Kidney glomerular epithelial cell (primary cell): ENCODE data around the gene RHOXF2B.
"Not testable (repeated sequence)": the region's sequence is repeated elsewhere in the genome, so short reads cannot be mapped to it uniquely, and the experiment has no call there.

Source experiments
- DNase-seq: peaks from one replicate; lab custom pipeline; 2025; lab: John Stamatoyannopoulos, UW

Gene RHOXF2B

GRCh38 chrX:120077590-120077989, at the start of gene RHOXF2B:
Gene RHOXF2B, minus strand, starts transcription at chrX:120077690. Its CDS starts 138 bp downstream, at chrX:120077552.
- not testable (repeated sequence) for DNase-seq

GRCh38 chrX:120125444-120125843, 48.0 kb upstream of the RHOXF2B start:
- no peak for DNase-seq

DNA sequence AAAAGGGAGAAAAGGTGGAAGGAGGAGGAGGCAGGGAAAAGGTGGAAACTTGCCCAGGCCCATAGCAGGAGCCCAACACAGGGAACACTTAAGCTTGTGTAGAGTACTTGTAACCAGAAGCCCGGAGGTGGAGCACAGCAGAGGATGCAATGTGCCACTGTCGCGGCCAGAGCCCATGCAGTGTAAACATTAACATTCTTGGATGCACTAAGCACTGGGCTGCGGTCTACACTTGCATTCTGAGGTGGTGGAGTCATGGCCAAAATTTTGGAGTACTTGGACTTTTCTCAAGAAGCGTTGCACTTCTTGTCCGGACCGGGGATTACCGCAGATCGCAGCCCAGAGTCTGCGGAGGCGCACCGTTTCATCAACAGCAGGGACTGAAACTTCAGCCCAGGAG, 42.7 kb upstream of the RHOXF2B start:
- DNase-seq = no peak

DNA sequence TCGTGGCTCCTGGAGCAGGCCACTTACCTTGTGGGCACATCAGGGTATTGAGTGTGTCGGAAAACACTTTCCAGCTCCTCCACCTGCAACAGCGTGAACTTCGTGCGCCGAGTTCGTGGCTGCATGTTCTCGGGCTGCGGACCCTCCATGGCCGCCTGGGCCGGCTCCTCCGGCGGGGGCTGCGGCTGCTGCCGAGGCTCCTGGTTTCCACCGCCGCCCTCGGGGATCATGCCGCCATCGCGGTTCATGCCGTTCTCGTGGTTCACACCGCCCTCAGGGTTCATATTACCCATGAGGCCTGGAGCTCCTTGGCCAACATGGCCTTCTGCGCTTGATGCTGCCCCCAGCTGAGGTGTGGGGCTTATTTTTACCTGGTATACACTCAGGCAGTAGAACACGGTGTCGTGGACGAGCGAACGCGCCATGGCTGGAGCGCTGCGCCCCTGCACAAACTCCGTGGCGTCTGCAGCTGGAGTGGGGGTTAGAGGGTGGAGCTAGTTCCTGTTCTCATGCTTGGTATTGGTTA, 38.0 kb upstream of the RHOXF2B start, which contains the start of gene RHOXF1:
Gene RHOXF1, minus strand, starts transcription at position 476 of the 526 bp plus-strand sequence. Its CDS starts 51 bp downstream, at position 425.
- no peak for DNase-seq

GRCh38 chrX:120111611-120112010, 34.1 kb upstream of the RHOXF2B start:
- DNase-seq = no peak

GRCh38 chrX:120109378-120109777, 31.9 kb upstream of the RHOXF2B start:
- no peak for DNase-seq

GRCh38 chrX:120104707-120105106, 27.2 kb upstream of the RHOXF2B start:
- not testable (repeated sequence) for DNase-seq

GRCh38 chrX:120101057-120101456, 23.6 kb upstream of the RHOXF2B start:
- DNase-seq = not testable (repeated sequence)

DNA sequence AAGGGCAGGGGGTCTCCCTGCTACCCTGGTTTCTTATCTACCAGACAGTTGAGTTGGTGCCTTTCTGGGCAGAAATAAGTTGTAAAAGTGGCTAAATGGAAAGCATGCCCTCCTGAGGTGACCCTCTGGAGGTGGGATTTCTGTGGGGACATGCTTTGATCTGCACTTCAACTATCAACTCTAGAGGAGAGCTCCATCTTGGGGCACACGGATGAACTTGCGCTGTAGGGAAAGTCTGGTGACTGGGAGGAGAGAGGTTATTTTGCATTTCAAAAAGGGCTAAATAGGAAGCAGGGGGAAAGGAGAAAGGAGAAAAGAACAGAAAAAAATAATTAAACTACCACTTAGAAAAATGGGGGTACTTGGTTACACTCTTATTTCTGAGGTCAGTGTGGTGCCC, 12.7 kb upstream of the RHOXF2B start:
- no peak for DNase-seq

GRCh38 chrX:120087289-120088017, 10.0 kb upstream of the RHOXF2B start:
- no peak for DNase-seq

- DNase-seq = not testable (repeated sequence)
These were observed 8.2 kb upstream of the RHOXF2B start for GRCh38 chrX:120085553-120086185.

DNA sequence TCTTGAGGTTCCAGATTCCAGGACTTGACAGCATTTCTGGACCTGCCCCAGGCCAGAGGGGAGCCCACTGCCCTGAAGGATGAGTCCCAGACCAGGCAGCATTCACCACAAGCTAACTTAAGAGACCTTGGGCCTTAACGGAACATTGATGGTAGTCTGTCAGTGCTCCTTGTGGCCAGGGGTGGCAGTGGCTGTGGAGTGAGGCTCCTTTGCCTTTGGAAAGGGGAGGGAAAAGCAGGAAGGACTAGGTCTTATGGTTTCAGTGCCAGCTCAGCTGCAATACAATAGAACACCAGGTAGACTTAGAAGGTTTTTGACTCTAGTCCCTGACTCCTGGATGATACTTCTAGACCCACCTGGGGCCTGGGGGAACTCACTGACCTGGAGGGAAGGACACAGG, 11.3 kb downstream of the RHOXF2B start:
- DNase-seq = not testable (repeated sequence)

DNA sequence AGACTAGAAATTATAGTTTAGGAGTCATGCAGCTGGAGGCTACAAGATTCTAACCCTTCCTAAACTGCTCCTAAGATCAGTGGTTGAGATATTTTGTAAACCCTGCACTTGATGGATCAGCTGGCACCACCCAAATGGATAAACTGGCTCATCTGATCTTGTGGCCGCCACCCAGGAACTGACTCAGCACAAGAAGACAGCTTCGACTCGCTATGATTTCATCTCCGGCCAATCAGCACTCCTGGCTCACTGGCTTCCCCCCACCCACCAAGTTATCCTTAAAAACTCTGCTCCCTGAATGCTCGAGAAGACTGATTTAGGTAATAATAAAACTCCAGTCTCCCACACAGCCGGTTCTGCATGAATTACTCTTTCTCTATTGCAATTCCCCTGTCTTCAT, 34.8 kb downstream of the RHOXF2B start:
- not testable (repeated sequence) for DNase-seq

- DNase-seq = not testable (repeated sequence)
These were observed 35.2 kb downstream of the RHOXF2B start for GRCh38 chrX:120042247-120042646.

DNA sequence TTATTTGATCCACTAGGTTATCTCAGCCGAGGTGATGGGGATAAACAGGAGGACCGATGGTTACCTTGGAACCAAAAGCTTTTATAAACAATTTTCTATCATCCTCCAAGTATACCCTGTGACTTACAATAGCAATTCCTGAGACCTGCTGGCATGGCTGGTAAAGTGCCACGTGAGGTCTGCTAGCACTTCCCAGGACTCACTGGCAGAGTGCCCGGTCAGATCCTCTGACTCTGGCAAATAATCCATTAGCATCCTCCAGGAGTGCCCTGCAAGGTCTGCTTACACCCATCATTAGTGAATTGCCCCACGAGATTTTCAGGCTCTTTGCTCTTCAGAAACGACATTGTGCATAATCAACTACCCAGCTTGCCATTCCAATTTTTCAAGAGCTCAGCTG, 37.3 kb downstream of the RHOXF2B start:
- not testable (repeated sequence) for DNase-seq

DNA sequence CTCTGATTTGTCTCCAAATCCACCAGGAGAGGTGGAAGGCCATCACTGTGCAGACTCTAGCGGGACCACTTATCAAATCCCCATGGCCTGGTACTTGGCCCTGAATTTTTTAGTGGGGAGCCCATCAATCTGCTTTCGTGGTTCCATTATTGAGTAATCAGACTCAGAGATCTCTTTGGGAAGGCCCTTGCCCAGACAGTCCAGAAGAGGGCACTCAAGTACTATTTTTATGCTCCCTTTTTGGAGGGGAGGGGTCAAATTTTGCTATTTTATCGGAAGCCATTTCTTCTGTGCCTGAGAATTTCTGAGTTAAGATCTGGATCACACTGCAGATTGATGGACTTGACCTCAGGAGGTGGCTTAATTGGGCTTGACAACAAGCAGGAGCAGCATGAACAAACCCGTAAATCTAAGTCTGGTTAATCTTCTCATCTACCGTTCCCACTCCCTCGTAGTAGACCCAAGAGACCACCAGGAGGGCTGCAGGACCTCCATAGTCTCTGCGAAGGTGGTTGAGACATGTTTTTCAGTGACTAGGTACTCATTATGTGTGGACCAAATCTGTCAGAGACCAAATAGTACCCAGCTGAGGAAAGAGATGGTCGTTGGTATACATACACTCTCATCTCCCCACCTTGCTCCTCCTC, 38.3 kb downstream of the RHOXF2B start:
- not testable (repeated sequence) for DNase-seq

DNA sequence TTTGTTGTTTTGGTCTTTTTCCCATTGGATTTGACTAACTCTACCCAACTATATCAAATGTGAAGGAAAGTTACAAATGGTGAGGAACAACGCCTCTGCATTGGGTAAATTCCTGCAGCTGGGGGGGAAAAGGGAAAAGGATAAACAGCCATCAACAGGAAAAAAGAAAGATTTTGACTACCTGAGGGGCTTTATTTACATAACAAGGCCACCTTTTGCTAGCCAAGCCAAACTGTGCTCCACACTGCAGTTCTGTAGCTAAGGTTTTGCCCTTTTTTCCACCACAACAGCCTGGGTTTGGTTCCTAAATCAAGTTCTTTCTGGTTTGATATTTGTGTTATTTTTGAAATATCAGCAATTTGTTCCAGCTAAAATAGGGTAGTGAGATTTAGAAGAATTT, 40.8 kb downstream of the RHOXF2B start:
- DNase-seq = no peak

GRCh38 chrX:120035522-120036309, 41.8 kb downstream of the RHOXF2B start:
- DNase-seq = not testable (repeated sequence)

DNA sequence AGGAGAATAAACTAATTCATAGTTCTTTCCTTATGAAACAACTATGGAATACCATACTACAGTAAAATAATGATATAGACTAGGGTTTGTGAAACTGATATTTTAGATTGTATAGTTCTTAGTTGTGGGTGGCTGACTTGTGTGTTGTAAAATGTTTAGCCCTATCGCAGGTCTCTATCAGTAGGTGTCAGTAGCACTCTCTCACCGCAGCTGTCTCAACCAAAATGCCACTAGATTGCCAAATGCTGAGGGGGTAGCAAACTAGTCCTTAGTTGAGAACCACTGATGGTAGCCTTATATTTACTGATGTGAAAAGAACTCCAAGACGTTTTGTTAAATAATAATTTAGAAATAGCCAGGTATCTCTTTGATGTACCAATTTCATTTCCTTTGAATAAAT, 48.1 kb downstream of the RHOXF2B start:
- DNase-seq = no peak

GRCh38 chrX:120023259-120023658, 54.2 kb downstream of the RHOXF2B start:
- DNase-seq = no peak

DNA sequence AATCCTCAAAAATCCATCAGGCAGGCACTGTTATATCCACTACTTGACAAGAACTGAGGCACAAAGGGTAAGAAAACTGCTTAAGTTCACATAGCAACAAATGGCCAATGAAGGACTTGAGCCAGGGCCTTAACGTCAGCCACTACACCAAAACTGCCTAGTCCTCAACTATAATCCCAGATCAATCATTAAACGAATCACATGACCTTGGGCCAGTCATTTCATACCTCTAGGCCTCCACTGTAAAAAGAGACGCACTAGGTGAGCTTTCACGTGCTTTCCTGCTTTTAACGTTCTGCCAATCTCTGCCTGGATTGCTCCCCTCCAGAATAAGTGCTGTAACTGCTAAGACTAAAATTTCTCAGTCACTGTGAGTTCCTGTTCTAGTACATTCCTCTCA, 54.7 kb downstream of the RHOXF2B start:
- DNase-seq = no peak
